T-helper 22 cell (primary cell): ENCODE measurements around the gene DVL1.
A peak's percentile ranks its signal among the peaks of the same experiment; 100 is the strongest.
"Not testable (repeated sequence)": the region's sequence is repeated elsewhere in the genome, so short reads cannot be mapped to it uniquely, and the experiment has no call there.

Experiments used
- DNase-seq: peaks from one replicate; pipeline ENCODE4 v3.0.0-alpha.2; 2020; ENCODE audit warnings: low read depth

DVL1 gene

GRCh38 chr1:1373051-1373814 is 24.0 kb upstream of the DVL1 start:
- DNase-seq, result no peak

- DNase-seq, result peak; percentile 51
Measured at GRCh38 chr1:1371746-1372711, 22.8 kb upstream of the DVL1 start.

DNA sequence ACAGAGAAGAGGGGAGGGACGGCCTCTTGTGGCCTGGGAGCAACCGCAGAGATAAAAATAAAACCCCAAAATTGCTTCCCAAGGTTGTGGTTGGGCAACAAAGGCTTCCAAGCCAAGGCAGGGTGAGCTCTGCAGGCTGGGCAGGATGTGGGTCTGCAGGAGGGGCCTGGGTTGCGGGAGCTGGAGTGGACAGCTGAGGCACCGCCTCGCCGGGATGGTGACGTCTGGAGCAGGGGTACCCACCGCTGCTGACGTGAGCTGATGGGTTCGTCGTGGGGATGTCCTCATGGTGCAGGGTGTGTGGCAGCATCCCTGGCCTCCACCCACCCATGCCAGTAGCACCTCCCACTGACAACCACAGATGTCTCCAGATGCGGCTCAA is 22.1 kb upstream of the DVL1 start:
- DNase-seq, result peak; percentile 87

GRCh38 chr1:1370771-1371300 is 21.6 kb upstream of the DVL1 start:
- no peak for DNase-seq

GRCh38 chr1:1370094-1370493 is 20.9 kb upstream of the DVL1 start:
- DNase-seq, result not testable (repeated sequence)

- no peak for DNase-seq
Measured at GRCh38 chr1:1367315-1367714, 18.1 kb upstream of the DVL1 start.

- DNase-seq, result no peak
Measured at GRCh38 chr1:1366699-1367066, 17.5 kb upstream of the DVL1 start.

DNA sequence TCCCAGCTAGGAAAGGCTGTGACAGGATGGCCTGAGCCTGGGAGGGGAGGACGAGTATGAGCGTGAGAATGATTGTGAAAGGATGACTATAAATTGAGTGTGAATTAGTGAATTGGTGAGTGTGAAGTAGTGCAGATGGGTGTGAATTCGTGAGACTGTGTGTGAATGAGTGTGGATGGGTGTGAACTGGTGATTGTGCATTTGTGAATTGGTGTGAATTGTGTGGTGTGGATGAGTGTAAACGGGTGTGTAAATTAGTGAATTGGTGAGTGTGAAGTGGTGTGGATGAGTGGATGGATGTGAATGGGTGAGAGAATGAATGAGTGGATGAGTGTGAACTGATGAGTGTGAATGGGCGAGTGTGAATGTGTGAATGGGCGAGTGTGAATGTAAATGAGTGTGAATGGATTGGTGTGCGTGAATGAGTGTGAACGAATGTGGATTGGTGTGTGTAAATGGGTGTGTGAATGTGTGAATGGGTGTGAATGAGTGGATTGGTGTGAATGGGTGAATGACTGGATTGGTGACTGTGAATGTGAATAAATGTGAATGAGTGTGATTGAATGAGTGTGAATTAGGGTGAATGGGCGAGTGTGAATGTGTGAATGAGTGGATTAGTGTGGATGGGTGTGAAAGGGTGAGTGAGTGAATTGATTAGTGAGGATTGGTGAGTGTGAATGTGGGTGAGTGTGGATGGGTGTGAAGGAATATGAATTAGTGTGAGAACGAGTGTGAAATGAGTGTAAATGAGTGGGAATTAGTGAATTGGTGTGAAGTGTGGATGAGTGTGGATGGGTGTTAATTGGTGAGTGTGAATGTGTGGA is 16.9 kb upstream of the DVL1 start:
- DNase-seq, result no peak

- DNase-seq, result no peak
Measured at GRCh38 chr1:1364266-1364665, 15.0 kb upstream of the DVL1 start.

GRCh38 chr1:1361982-1362423 is 12.8 kb upstream of the DVL1 start:
- no peak for DNase-seq

DNA sequence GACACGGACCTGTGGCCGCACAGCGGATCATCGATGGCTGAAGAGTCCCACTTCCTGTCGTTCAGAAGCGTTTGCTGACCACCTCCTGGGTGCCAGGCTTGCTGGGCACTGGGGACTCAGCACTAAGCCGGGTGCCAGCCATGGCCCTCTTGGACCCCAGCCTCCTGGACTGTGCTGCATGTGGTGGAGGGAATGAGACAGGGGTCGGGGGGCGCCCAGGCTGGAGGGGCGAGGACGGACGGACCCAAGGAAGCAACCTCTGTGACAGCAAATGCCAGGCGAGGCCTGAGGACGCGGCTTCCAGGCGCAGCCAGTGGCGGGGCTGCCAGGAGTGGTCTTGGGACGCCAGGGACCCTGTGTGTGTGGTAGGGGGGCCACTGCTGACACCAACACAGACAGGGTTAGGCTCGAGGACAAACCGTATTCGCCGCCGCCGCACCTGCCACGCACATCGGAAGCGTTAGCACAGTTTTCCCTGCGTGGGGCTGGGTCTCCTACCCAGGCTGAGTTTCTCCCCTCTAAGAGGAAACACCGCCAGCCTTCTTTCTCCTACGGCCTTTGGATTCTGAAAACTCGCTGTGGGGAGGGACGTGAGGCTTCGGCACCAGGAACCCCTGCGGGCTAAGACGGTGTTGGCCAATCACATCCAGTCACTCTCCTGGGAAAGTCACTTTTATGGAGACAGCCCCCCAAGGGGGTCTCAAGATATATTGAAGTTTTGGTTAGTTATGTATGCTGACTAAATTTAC is 12.2 kb upstream of the DVL1 start:
- no peak for DNase-seq

DNA sequence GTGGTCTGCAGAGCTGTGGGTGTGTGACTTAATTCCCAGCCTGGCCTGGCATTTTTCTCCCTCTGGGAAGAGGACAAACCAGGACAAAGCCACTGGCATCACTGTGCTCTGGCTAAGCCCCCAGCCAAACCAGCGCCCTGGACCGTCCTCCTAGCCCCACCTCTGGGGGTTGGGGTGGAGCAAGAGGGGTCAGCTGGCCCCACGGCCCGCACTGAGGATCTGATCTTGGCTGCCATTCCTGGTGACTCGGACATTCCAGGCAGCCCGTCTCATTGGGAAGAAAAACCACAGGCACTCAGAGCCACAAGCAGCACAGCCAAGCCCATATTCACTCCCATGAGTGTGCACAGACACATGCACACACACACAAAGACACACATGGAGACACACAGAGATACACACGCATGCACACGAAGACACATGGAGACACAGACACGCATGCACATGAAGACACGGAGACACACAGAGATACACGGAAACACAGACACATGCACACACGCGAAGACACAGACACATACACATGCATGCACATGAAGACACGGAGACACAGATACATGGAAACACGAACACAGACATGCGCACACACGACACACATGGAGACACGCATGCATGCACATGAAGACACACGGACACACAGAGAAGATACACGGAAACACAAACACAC is 11.4 kb upstream of the DVL1 start:
- DNase-seq, result no peak

DNA sequence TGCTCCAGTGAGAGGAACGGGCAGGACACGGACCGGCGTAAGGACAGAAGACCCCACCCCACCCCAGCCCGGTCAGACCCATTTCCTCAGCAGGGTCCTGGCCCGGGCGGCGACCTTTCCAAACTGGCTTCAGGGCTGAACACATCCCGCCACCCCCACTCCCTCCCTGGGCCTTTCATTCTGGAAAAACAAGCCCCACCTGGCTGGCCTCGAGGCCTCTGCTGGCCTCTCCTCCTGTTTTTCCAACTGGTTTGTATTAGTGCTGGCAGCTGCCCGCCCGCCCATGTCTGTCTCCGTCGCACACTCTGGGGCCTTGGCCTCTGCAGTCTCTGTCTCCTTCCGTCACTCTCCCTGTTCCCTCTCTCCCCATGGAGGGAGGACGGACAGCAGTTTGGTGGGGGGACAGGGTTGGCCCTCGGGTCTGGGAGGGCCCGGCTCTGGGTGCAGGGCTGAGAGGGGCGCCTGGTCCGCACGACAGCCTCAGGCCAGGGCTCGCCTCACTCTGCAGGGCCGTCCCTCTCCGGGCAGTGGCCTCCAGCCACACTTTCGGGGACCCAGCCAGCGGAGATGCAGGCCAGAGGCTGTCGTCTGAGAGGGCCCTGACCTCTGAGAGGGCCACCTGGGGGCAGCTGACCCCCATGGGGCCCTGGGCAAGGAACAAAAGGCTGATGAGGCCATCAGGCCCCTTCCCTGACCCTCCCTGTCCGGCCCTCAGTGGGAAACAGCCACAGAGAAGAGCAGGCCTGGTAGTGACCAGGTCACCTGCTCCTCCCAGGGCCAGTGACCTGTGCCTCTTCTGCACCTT is 10.6 kb upstream of the DVL1 start:
- no peak for DNase-seq

DNA sequence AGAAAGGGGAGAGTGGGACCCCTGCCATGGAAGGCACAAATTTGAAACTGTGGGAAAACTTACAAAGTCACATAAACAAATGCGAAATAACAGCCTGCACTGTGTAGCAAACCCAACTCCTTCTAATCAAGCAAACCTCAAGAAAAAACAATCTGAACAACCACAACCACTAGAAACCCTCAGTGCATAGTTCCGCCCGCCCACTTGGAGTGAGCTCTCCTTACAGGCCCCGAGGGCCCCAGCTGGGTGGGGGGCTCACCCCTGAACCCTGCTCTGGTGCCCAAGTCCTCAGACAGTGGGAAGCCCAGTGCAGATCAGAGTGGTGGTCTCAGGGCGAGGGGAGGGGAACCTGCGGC is 10.1 kb upstream of the DVL1 start:
- DNase-seq, result no peak

- DNase-seq, result no peak
Measured at GRCh38 chr1:1358433-1359271, 9.4 kb upstream of the DVL1 start, which contains the start of gene MXRA8. MXRA8 (minus strand) TSS chr1:1358555; CDS start chr1:1358504, 51 bp downstream.

- DNase-seq, result no peak
Measured at GRCh38 chr1:1357871-1358432, 8.7 kb upstream of the DVL1 start.

GRCh38 chr1:1356796-1357401 is 7.7 kb upstream of the DVL1 start:
- no peak for DNase-seq

DNA sequence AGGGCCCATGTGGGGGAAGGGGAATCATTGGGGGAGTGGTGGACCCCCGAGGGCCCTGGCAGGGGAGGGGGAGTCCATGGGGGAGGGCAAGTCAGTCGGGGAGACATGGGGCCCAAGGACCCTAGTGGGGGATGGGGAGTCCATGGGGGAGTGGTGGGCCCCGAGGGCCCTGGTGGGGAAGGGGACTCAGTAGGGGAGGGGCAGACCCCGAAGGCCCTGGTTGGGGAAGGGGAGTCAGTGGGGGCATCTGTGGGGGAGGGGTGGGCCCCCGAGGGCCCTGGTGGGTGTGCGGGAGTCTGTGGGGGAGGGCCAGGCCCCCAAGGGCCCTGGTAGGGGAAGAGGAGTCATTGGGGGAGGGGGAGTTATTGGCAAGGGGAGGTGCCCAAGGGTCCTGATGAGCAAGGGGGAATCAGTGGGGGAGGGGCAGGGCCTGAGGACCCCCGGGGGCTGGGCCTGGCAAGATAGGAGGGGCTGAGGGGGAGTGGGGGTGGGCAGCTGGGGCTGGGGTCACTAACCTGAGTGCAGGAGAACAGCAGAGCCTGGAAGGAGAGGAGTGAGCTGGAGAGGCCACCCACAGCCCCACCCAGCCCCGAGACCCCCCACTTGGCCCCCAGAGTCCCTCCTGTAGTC is 7.1 kb upstream of the DVL1 start:
- DNase-seq, result no peak
